Measurements from ENCODE around the gene ASB3.

Gene ASB3

GRCh38 chr2:53646788-53647187 is 140.0 kb downstream of the ASB3 start:
- no peak for DNase-seq

- DNase-seq = no peak
Measured at GRCh38 chr2:53641290-53641689, 145.5 kb downstream of the ASB3 start.

- DNase-seq = no peak
Measured at GRCh38 chr2:53640466-53640865, 146.3 kb downstream of the ASB3 start.

GRCh38 chr2:53636596-53636995 is 150.2 kb downstream of the ASB3 start:
- DNase-seq = no peak

GRCh38 chr2:53636109-53636508 is 150.6 kb downstream of the ASB3 start:
- no peak for DNase-seq

GRCh38 chr2:53635694-53636093 is 151.1 kb downstream of the ASB3 start:
- DNase-seq = no peak

- DNase-seq = no peak
Measured at GRCh38 chr2:53633441-53633840, 153.3 kb downstream of the ASB3 start.

- no peak for DNase-seq
Measured at GRCh38 chr2:53632714-53633113, 154.0 kb downstream of the ASB3 start.

- no peak for DNase-seq
Measured at GRCh38 chr2:53632126-53632460, 154.7 kb downstream of the ASB3 start.

- DNase-seq = no peak
Measured at GRCh38 chr2:53631313-53632125, 155.2 kb downstream of the ASB3 start.

- no peak for DNase-seq
Measured at GRCh38 chr2:53630026-53630606, 156.6 kb downstream of the ASB3 start.

GRCh38 chr2:53629501-53629900 is 157.3 kb downstream of the ASB3 start:
- DNase-seq = no peak

- no peak for DNase-seq
Measured at GRCh38 chr2:53629001-53629400, 157.8 kb downstream of the ASB3 start.

GRCh38 chr2:53622141-53622540 is 164.6 kb downstream of the ASB3 start:
- no peak for DNase-seq

- no peak for DNase-seq
Measured at GRCh38 chr2:53620981-53621380, 165.8 kb downstream of the ASB3 start.
